ENCODE measurements around the gene ZCCHC14.
"Not testable (repeated sequence)": the region's sequence is repeated elsewhere in the genome, so short reads cannot be mapped to it uniquely, and the experiment has no call there.

The ZCCHC14 gene

DNA sequence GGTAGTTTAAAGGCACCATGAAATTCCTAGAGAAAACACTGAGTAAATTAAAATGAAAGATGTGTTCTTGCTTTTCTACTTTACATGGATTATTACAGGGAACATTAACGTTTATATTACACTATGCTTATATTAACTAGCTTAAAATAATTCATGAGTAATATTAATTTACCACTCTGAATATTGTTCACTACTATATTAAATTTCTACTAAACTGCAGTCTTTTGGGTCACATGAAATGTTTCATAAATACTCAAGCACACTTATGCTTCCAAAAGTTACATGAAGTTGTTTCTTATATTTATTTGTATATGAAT is 104.0 kb downstream of the ZCCHC14 start:
- no peak for DNase-seq

GRCh38 chr16:87387942-87388817 is 104.6 kb downstream of the ZCCHC14 start:
- DNase-seq: peak; percentile 28 to 98 (median 90)

GRCh38 chr16:87384875-87385167 is 108.0 kb downstream of the ZCCHC14 start:
- DNase-seq: not testable (repeated sequence)

GRCh38 chr16:87384162-87384874 is 108.5 kb downstream of the ZCCHC14 start:
- DNase-seq: peak in 16 of 56 donors; percentile 23 to 97 (median 71)

- DNase-seq: peak; percentile 58 to 97 (median 87)
These were observed 109.2 kb downstream of the ZCCHC14 start, which contains the start of gene FBXO31 for GRCh38 chr16:87383505-87384161. TSS of gene FBXO31 (minus strand) at chr16:87383776. CDS start at chr16:87383744, 32 bp downstream.

DNA sequence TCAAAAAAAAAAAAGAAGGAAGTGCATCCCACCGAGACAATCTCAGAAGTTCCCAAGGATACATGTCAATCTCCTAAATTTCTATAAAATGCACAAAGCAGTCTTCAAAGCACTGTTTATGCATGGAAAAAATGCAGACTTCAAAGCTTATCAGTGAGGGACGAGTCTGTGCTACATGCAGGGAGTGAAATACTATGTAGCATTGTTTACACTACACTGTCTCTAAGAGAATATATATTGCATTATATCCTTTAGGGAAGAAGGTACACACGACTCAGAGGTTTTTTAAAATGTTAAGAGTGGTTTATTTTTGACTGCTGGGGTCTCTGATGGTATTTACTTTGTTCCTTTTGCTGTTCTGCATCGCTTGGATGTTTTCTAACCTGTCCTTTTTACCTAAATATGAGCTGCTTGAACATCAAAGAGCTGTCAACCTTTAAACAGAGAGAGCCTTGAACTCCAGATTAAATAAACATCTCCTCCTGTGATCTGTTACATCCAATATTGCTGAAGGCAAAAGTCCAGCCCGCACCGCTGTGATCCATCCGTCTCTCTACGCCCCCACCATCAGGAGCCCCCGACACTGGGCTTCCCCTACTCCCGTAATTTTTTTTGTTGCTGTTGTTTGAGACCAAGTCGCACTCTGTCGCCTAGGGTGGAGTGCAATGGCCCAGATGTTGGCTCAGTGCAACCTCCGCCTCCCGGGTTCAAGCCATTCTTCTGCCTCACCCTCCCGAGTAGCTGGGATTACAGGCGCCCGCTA is 110.6 kb downstream of the ZCCHC14 start:
- DNase-seq: peak in 1 of 56 donors; percentile 19

DNA sequence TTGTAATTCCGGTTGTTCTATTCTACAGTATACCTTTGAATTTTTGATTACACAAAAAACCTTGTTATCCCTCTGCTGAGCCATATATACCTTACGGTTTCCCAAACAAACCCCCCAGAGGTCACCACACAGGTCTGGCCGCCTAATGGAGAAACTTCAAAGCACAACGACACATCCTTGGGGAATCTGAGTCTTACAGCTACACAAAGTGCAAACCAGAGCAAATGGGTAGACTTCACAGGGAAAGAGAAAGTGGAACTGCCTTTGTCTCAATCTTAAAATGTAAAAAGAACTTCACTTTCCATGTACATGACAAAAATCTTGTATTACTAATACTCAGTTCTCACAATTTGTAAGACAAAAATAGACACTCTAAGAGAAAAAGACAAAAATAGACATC is 111.9 kb downstream of the ZCCHC14 start:
- DNase-seq: no peak

DNA sequence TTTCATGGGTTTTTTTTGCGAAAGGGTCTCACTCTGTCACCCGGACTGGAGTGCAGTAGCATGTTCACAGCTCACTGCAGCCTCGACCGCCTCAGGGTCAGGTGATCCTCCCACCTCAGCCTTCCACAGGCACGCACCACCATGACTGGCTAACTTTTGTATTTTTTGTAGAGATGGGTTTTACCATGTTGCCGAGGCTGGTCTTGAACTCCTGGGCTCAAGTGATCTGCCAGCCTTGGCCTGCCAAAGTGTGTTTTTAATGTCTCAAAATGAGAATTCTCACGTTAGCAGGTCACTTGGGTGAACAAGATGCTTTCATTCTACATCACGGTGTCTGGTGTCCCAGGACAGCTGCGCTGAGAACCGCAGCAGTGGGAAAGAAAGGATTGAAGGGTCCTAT is 112.4 kb downstream of the ZCCHC14 start:
- no peak for DNase-seq

DNA sequence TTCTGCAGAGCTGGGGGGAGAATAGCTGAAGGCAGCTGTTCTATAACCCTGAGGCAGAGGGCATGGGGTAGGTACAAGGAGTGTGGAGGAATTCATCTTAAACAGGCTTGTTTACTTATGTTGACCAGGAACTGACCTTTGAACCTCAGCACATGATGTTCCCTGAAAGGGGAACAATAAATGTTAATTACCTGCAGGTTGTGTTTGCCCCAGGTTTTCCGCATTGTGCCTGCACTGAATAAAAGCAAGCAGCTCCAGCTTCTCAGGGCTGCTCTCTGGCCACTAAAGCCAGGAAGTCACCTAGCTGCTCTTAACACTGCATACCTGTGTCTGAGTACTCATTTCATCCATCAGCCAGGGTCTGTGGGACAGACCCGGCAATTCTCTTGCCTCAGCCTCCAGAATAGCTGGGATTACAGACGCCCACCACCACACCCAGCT is 113.5 kb downstream of the ZCCHC14 start:
- not testable (repeated sequence) for DNase-seq

DNA sequence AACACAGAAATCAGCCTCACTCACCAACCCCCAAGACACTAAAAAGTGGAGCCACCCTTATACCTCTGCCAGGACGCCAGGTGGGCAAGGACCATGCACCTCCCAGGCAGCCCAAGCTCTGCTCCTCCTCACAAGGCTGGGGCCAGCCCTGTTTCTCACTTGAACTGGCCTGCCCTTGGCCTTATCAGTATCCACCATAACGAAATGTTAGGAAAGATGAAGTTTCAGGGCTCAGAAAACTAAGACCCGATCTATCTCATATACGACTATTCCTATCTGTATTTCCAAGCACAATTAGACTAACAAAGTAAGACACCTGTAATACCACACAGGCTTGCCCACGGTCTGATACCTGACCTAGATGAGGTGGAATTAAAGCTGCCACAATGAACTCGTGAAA is 116.2 kb downstream of the ZCCHC14 start:
- no peak for DNase-seq

DNA sequence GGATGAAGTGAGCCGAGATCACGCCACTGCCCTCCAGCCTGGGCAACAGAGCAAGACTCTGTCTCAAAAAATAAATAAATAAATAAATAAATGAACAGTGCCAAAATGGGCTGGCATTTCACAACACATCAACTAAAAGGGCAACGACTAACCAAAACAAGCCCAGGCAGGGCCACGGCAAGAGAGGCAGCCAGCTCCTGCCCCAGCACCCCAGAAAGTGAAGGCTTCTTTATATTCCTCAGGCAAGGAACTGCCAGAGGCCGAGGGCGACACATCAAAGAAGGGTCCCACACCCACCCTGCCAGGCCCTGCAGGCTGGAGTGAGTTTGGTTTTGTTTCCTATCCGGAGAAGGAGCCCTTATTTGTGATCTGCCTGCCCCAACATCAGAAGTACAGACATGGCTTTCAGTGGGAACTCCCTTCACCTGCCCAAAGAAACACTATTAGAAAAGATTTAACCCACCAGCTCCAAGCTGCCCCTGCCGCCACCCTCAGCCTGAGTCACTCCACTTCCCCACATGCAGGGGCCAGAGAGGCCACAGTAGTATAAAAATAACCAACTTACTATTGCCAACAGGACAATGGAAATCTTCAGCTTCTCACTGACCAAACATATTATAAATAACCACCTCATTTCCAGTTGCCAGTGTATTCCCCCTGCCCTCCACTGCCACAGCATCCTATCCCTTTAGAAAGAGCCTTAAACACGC is 117.2 kb downstream of the ZCCHC14 start:
- no peak for DNase-seq

DNA sequence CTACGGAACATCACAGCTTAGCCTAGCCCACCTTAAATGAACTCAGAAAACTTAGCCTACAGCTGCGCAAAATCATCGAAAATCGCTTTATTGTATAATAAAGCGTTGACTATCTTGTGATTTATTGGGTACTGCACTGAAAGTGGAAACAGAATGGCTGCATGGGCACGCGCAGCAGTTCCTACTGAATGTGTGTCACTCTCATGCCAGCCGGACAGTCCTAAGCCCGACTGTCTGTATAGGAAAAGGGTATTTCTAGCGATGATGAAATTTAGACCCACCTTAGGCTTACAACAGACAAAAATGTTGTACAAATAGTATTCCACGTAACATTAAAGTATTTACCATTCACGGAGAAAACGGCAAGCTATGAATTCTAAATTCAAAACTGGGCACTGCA is 118.5 kb downstream of the ZCCHC14 start:
- DNase-seq: no peak

GRCh38 chr16:87372305-87372704 is 120.5 kb downstream of the ZCCHC14 start:
- DNase-seq: no peak

GRCh38 chr16:87371261-87371866 is 121.5 kb downstream of the ZCCHC14 start:
- no peak for DNase-seq

GRCh38 chr16:87369796-87370719 is 122.8 kb downstream of the ZCCHC14 start:
- peak in 2 of 56 donors; percentile 17 to 22 for DNase-seq

- no peak for DNase-seq
These were observed 123.6 kb downstream of the ZCCHC14 start for GRCh38 chr16:87369117-87369765.

- DNase-seq: no peak
These were observed 124.6 kb downstream of the ZCCHC14 start for GRCh38 chr16:87368029-87368770.

DNA sequence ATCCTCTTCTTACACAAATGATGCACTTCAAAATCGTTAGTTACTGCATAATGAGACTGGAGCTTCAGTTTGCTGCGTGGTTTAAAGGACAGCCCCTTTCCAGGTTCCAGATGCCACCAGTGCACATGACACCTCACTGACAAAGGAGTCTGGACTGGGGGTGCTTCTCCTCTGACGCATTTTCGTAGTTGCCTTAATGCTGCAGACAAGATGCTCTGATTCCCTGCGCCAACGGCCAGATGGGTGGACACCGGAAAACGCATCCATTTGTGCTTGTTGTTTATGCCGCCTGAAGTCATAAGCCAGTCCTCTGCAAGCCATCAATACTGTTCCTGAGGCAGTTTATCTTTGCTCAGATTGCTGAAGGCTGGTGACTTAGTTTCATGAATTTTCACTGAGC is 125.3 kb downstream of the ZCCHC14 start:
- DNase-seq: no peak
